GM13976 (cell line): ENCODE data around the gene INKA2.

Experiments used
- DNase-seq: peaks from one replicate; pipeline ENCODE4 v3.0.0; 2012; ENCODE audit warnings: low spot score
- in situ Hi-C: fragments of 300-500 bp; cut with MboI; formaldehyde crosslinking; loops from one replicate; pipeline ENCODE4 v1.12.0; 2022; ENCODE audit warnings: low sequenced_read_pairs, mixed read lengths, inconsistent platforms; ENCODE audit not compliant: unreplicated experiment
- TF ChIP-seq, protein P1 (sequence below): IDR thresholded peaks from 2 replicates; pipeline ENCODE4 v1.5.1; 2012; ENCODE audit warnings: borderline replicate concordance, mild to moderate bottlenecking; ENCODE audit not compliant: insufficient read depth; ENCODE audit errors: extremely low read depth, missing control alignments, control extremely low read depth

Gene INKA2

DNA sequence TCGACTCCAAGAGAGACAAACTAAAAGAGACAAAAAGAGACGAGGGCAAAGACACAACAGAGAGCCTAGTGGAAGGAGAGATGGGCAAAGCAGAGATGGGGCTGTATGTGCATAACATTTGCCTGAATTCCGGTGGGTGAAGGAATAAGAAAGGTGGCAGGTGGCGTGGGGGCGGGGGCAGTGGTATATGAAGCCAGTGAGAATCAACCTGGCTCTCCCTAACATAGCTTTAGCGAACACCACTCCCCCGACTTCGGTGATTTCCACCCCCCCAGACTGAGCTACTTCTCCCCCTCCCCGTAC, 1.1 kb downstream of the INKA2 start:
- in situ Hi-C loops, result no loop called here
- no peak for DNase-seq
- TF ChIP-seq, protein P1, sequence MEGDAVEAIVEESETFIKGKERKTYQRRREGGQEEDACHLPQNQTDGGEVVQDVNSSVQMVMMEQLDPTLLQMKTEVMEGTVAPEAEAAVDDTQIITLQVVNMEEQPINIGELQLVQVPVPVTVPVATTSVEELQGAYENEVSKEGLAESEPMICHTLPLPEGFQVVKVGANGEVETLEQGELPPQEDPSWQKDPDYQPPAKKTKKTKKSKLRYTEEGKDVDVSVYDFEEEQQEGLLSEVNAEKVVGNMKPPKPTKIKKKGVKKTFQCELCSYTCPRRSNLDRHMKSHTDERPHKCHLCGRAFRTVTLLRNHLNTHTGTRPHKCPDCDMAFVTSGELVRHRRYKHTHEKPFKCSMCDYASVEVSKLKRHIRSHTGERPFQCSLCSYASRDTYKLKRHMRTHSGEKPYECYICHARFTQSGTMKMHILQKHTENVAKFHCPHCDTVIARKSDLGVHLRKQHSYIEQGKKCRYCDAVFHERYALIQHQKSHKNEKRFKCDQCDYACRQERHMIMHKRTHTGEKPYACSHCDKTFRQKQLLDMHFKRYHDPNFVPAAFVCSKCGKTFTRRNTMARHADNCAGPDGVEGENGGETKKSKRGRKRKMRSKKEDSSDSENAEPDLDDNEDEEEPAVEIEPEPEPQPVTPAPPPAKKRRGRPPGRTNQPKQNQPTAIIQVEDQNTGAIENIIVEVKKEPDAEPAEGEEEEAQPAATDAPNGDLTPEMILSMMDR, result no peak

DNA sequence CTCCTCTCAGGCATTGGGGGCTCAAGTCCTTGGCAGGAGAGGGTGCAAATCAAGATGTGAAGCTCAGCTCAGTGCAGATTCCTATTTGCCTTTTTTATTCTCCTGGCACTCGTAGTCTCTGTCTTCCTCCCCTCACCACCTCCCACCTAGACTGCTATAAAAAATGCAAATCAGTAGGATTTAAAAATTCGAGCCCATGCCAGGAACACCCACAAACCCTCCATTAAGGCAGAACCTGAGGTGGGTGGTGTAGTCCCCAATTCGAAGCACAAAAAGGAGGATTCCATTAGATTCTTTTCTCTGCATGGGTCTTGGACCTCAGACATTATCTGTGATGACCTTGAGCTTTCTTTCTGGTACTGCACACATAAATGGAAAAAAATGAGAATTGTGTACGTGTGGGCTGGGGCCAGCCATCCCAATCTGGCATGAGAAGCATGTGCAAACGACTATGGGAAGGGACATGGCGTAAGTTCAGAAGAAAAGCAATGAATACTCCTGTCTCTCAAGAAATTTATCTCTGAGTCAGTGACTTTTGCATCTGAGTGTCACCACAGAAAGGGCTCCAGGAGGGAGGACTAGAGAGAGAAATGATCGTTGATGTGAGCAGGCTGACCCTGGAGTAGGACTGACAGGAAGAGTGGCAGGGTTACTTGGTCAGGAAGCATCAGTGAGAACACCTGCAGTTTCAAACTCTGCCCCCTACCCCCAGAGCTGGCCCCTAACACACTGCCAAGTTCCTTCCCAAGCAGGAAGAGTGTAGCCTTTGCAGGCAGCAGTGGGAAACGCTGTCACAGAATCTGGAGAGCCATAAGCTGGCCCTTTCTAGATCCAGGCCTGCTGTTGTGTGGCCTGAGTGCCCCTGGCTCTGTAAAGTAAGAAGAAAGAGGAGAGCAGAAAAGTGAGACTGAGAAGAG, 1.7 kb downstream of the INKA2 start:
- in situ Hi-C loops, result no loop called here
- no peak for DNase-seq
- TF ChIP-seq, protein P1, result no peak

DNA sequence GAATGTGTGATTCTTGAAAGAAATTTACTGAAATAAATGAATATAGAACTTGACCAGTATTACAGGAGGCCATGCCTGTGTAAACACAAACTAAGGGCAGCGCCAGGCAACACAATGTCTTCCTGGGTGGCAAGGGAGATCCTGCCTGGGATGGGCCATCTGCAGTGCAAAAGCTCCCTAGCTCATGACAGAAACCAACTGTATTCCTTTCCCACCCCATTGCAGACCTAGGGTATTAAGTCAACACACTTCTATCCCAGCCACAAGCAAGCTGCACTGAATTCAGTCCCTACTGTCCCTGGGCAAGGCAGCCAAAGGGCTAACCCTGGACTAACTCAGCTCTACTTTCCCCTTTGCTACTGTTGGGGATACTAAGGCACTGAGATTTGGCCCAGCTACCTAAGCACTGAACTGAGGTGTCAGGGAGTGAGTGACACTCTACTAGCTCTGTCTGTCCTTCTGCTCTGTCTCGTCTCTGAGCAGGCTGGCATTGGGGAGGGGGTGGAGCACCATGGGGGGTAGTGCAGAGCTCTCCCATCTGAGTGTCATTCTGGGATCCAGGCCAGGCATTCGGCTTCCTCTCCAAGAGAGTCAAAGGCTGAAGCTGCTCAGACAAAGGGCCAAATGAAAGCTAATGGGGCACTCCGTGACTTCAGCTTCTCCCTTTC, 2.5 kb downstream of the INKA2 start:
- TF ChIP-seq, protein P1, result no peak
- no peak for DNase-seq
- in situ Hi-C loops, result no loop called here

DNA sequence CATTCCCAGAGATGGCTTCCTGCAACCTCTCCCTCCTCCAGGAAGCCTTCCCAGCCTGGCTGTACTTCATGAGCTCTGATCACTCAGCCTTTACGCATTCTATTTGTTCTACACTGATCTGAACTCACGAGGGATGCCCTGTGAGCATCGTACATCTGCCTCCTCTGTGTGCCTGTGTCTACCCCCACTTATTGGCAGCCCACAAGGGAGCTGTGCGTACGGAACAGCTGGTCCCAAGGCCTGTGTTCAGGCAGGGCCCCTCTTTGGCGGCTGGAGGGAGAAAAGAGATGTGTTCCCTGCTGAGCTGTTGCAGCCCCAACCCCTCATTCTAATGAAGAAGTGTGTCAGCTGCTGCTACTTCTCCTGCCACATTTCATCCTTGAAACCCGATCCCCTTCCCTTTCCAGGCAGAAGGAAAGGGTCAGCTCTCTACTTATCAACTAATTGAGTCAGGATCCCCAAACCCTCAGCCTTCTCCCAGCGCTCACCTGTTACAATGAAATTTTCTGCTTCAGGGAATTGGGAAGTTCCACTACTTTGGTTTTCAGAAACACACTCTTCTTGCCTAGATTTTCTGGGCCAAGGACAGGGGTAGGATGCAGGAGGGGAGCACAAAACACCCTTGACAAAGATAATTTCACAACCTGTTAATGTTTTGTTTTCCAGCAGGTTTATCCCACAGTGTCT, 3.2 kb downstream of the INKA2 start:
- no peak for DNase-seq
- TF ChIP-seq, protein P1, result no peak
- in situ Hi-C loops, result no loop called here

DNA sequence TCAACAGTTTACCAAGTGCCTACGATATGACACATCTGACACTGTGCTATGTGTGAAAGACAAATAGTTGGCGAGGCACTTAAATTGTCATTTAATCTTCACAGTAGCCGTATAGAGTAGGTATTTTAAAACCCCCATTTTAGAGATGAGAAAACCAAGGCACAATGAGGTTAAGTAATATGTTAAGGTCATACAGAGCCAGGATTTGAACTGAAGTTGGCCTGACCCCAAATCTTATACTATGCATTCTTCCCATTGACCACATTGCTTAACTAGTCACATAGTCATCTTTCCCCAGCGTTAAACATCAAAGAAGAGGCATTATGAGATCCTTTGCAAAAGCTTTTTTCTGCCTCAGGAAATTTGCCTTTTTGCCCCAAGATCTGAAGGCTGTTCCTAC, 3.9 kb downstream of the INKA2 start:
- no peak for DNase-seq
- TF ChIP-seq, protein P1, result no peak
- in situ Hi-C loops, result no loop called here

DNA sequence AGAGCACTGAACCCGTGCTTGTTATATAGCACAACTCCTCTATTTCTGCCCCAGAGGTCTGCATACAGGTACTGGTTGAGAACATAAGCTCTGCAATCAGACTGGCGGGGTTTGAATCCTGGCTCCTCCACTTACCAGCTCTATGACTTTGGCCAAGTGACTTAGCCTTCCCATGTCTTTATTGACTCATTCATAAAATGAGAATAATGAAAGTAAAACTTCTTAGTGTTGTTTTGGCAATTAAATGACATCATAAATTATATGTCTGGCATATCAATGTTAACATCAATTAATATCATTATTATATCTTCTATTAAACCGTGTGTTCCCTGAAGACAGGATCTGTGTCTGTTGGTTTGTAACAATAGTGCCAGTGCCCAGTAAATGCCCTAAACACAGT, 4.3 kb downstream of the INKA2 start:
- DNase-seq, result no peak
- in situ Hi-C loops, result no loop called here
- TF ChIP-seq, protein P1, result no peak
